ENCODE measurements around the gene HES7.

HES7 gene

DNA sequence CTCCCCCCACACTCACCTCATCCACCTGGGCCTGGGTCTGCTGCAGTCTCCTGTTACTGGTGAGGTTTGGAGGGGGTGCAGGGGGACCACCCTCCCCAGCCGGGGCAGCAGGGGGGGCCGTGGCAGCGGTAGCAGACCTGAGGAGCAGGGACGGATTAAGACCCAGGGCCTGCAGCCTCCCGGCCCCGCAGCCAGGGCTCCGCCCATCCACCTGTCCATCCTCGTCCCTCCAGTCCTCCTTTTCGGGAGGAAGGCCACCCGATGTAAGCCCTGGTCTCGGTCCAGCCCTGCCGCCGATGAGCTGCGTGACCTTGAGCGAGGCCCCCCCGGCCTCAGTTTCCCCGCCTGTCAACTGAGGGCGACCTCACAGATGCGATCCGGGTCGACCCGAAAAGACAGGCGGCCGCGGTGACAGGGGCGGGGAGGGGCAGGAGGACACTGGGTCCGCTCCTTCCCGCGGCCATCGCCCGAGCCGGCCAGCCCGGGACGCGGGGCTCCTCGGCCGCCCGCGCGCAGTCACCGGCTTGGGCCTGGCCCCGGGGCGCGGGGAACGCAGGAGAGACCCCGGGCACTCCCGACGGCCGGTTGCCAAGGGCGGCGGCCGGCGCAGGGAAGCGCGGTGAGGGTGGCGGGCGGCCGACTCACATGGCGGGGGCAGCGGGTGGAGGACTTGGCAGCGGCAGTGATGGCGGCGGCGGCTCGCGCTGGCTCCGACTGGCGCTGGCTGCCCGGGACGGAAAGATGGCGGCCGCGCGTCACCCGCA lies 38.5 kb upstream of the HES7 start, which contains the start of gene VAMP2:
VAMP2 (minus strand) TSS at position 716 of the 764 bp plus-strand sequence; CDS start at position 647, 69 bp downstream.
- Histone ChIP-seq H3K36me3 (peaks cover 22% of the 10 kb centered on the region), H3K4me1 (peaks cover 57% of the 10 kb centered on the region), H4K20me1 (peaks cover 32% of the 10 kb centered on the region), H3K27me3 (no peaks in the 10 kb centered on the region), H3K9me3 (no peaks in the 10 kb centered on the region), H3K4me3 (peak within 1 kb of the TSS; percentile 100), H3K27ac (peak within 1 kb of the TSS; percentile 98), H3K4me2 (peak within 1 kb of the TSS; percentile 99), H3K9ac (peak within 1 kb of the TSS; percentile 99)
- no peak for TF ChIP-seq Cebpa-rat (IDR thresholded peaks at IDR 0.05)

DNA sequence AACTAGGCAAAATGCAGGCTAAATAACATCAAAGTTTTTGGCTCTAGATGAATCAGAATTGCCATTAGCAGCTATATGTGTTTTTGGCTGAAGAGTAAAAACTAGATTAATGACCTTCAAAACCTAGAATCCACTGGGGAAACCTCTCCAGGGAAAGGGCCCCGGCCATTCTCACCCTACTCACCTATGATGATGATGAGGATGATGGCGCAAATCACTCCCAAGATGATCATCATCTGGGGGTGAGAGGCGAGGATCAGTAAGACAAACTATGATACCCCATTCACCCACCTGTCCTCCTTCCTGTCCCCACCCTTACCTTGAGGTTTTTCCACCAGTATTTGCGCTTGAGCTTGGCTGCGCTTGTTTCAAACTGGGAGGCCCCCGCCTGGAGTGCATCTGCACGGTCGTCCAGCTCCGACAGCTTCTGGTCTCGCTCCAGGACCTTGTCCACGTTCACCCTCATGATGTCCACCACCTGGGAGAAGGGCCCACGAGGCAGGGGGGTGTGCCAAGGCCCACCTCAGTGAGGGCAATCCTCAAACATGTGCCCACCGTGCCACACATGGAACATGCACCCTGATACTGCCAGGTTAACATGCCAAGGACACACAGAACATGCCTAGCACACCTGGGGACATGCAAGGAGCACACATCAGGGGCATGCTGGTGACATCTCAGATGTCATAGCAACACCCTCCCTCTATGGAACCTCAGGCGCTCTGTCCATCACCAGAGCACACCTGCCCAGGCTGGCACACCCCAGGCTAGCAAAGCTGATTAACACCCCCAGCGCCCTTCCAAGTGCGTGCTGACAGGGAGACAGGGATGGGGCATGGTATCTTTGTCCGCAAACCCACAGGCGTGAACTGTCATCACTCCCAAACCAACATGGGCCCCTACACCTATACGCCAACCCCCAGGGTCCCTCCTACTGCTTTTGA lies 37.7 kb upstream of the HES7 start:
- Histone ChIP-seq H3K4me1 (peaks cover 62% of the 10 kb centered on the region), H3K9me3 (no peaks in the 10 kb centered on the region), H3K27me3 (no peaks in the 10 kb centered on the region), H3K36me3 (peaks cover 22% of the 10 kb centered on the region), H3K4me3 (peak overlapping the region; percentile 100), H3K27ac (peak overlapping the region; percentile 98), H3K9ac (peak overlapping the region; percentile 99), H4K20me1 (peaks cover 32% of the 10 kb centered on the region), H3K4me2 (peak overlapping the region; percentile 99)
- TF ChIP-seq Cebpa-rat (IDR thresholded peaks at IDR 0.05) = no peak

DNA sequence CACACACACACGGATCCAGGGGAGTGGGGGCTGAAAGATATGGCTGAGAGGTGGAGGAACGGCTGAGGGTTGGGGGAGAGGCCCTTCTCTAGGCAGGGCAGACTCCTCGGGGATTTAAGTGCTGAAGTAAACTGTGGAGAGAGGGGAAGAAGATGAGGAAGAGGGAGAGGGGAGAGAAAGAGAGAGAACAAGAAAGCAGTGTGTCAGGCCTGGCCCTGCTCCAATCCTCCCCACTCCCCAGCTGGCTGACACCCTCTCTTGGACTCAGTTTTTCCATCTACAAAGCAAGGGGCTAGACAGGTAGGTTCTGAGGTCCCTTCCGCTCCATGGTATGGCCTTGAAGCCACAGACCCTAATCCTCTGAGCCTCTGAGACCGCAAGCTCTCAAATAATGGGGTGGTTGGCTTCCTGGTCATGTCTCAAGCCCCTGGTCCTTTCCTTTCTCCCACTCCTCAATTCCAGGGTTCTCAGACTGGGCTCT lies 36.9 kb upstream of the HES7 start:
- Histone ChIP-seq H3K4me3 (peak overlapping the region; percentile 100), H3K36me3 (peaks cover 22% of the 10 kb centered on the region), H3K27me3 (no peaks in the 10 kb centered on the region), H3K9ac (peak overlapping the region; percentile 99), H4K20me1 (peaks cover 32% of the 10 kb centered on the region), H3K9me3 (no peaks in the 10 kb centered on the region), H3K27ac (peak overlapping the region; percentile 46), H3K4me2 (peak overlapping the region; percentile 99), H3K4me1 (peaks cover 65% of the 10 kb centered on the region)
- TF ChIP-seq Cebpa-rat (IDR thresholded peaks at IDR 0.05) = no peak

DNA sequence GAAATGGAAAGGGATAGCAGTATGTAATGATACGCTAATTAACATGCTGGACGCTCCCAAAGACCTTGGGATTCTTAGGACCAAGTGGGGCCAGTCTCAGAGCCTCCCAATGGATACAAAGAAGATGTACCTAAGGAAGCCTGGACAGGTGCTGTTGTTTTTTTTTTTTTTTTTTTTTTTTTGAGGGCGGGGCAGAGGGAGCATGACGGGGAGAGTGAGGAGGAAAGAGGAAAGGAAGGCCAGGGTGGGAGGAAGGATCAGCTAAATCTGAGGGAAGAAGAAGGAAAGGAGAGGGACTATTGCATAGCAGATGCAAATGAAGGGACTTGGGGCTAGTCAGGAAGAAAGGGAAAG lies 36.3 kb upstream of the HES7 start:
- Histone ChIP-seq H3K4me2 (peak overlapping the region; percentile 99), H3K4me3 (peak overlapping the region; percentile 100; the same call in 1 of the 2 replicates), H3K9ac (peak overlapping the region; percentile 99; the same call in 1 of the 2 replicates), H4K20me1 (peaks cover 32% of the 10 kb centered on the region), H3K9me3 (no peaks in the 10 kb centered on the region), H3K27ac (no peak overlapping the region), H3K36me3 (peaks cover 22% of the 10 kb centered on the region), H3K27me3 (no peaks in the 10 kb centered on the region), H3K4me1 (peaks cover 71% of the 10 kb centered on the region)
- TF ChIP-seq Cebpa-rat (IDR thresholded peaks at IDR 0.05) = no peak

DNA sequence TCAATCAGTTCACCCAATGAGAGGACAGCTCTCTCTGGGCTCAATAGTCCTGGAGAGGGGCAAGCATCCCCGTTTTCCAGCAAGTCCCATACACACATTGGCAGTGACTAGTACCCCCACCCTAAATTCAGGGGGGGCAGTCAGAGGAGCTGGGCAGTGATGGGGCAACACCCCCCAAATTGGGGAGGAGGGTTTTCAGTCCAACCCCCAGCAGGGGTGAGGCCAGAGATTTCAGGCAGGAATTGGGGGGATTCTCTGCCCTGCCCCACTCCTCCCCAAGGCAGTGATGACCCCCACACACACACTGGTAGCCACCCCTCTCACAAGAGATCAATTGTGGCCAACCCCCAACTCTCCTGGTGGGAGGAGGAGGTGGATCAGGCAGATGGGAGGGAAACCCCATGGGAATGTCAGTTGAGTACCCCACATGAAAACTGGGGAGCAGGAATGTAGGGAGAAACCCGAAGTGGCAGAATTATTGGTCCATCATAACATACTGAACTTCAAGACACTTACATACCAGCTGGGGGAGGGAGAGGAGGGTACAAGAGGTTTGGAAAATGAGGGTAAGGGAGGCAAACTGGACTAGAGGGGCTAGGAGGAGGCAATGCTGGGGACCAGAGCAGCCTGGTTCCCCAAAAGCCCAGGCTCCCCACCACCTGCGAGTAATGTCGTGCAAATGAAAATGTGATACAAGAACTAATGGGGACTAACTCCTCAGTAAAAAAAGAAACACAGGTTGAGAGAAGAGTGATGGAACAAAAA lies 35.7 kb upstream of the HES7 start:
- Histone ChIP-seq H3K9me3 (no peaks in the 10 kb centered on the region), H3K4me2 (peak overlapping the region; percentile 99; the same call in 1 of the 2 replicates), H3K27ac (no peak overlapping the region), H3K27me3 (no peaks in the 10 kb centered on the region), H4K20me1 (peaks cover 32% of the 10 kb centered on the region), H3K4me1 (peaks cover 73% of the 10 kb centered on the region), H3K9ac (peak overlapping the region; percentile 99), H3K4me3 (no peak overlapping the region), H3K36me3 (peaks cover 22% of the 10 kb centered on the region)
- no peak for TF ChIP-seq Cebpa-rat (IDR thresholded peaks at IDR 0.05)

DNA sequence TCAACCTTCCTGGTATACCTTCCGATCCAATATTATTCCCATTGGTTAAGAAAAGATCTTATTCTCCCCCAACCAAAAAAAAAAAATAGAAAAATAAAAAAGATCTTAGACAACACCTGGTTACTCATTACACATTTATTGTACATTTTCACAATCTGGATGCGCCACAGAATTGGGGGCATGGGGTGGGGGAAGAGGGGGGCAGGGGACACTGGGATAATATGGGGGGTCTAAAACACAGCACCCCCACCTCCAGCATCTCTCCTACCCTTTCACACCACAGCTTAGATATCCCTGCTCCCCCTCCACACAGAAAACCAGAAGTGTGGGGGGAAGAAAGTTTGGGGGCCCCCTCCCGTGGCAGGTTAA lies 35.1 kb upstream of the HES7 start:
- H4K20me1 ChIP-seq = peaks cover 32% of the 10 kb centered on the region
- H3K27me3 ChIP-seq = no peaks in the 10 kb centered on the region
- no peak overlapping the region for H3K4me3 ChIP-seq
- no peak for TF ChIP-seq Cebpa-rat (IDR thresholded peaks at IDR 0.05)
- peaks cover 22% of the 10 kb centered on the region for H3K36me3 ChIP-seq
- no peak overlapping the region for H3K27ac ChIP-seq
- H3K4me1 ChIP-seq = peaks cover 73% of the 10 kb centered on the region
- H3K9me3 ChIP-seq = no peaks in the 10 kb centered on the region
- no peak overlapping the region for H3K9ac ChIP-seq
- 0 out of 2 replicates have a peak overlapping the region, but pooled peaks have one; percentile 61 for H3K4me2 ChIP-seq

DNA sequence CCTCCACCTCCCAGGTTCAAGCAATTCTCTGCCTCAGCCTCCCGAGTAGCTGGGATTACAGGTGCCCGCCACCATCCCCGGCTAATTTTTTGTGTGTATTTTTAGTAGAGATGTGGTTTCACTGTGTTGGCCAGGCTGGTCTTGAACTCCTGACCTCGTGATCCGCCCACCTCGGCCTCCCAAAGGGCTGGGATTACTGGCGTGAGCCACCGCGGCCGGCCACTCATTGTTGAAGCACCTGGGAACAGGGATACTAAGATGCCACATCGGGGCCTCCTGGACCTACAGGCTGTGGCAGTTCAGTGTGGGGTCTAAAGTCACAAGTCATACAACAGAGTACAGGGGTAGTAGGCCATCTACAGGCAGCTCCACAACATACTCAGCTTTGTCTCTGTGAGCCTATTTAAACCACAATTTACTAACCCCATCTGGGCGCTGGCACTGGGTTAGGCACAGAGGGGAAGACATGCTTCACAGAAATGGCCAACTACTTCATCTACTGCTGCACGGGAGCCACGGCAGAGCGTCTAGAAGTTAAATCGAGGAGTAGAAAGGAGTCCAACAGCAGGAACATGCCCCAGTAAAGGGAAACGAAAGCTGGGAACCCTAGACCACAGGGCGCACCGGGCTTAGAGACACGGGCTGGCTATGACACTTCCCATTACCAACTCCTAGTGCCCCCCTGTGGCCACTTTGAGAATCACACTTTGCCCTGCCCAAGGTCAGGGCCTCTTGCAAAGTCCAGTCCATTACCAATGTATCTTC lies 34.5 kb upstream of the HES7 start:
- no peak overlapping the region; the same call in 1 of the 2 replicates for H3K4me3 ChIP-seq
- H3K9me3 ChIP-seq = no peaks in the 10 kb centered on the region
- peaks cover 73% of the 10 kb centered on the region for H3K4me1 ChIP-seq
- peaks cover 22% of the 10 kb centered on the region for H3K36me3 ChIP-seq
- H3K27me3 ChIP-seq = no peaks in the 10 kb centered on the region
- H3K9ac ChIP-seq = no peak overlapping the region
- H4K20me1 ChIP-seq = peaks cover 32% of the 10 kb centered on the region
- H3K4me2 ChIP-seq = peak overlapping the region; percentile 61
- H3K27ac ChIP-seq = no peak overlapping the region
- TF ChIP-seq Cebpa-rat (IDR thresholded peaks at IDR 0.05) = no peak

DNA sequence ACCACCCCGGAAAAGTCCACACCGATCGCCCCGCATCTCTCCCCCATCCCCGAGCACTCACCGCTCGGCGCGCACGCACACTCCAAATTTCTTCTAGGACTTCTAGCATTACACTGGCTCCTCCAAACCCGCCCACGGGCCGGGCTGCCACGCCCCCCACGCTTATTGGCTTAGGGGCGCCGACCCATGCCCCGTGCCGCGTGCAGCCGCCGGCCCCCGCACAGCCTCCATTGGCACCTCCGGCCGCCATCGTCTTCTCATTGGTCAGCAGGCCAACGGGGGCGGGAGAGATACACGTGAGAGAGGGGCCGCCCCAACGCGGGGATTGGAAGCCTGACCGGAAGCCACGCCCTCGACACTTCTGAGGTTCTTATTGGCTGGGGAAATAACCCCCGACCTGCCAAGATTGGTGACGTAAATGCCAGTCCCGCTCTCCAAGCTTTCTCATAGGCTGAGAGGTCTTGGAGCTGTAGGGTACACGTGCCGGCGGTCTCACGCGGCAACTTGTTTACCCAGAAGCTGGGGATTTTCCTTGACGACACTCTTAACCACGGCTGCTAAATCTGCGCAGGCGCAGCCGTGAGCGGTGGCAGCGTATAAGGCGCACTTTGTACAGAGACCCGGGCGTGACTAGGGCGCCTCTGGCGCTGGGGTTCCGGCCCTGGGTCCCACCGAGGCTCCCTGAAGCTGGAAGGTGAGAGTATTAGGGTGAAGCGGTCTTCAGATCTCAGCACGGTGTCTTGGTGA lies 32.5 kb upstream of the HES7 start:
- no peak for TF ChIP-seq Cebpa-rat (IDR thresholded peaks at IDR 0.05)
- H3K4me3 ChIP-seq = peak overlapping the region; percentile 63
- H3K36me3 ChIP-seq = peaks cover 21% of the 10 kb centered on the region
- H3K4me1 ChIP-seq = peaks cover 73% of the 10 kb centered on the region
- peak overlapping the region; percentile 79 for H3K9ac ChIP-seq
- H4K20me1 ChIP-seq = peaks cover 22% of the 10 kb centered on the region
- no peaks in the 10 kb centered on the region for H3K27me3 ChIP-seq
- peak overlapping the region; percentile 79 for H3K27ac ChIP-seq
- H3K4me2 ChIP-seq = peak overlapping the region; percentile 98
- no peaks in the 10 kb centered on the region for H3K9me3 ChIP-seq

Measured in BLaER1 (cell line).